GM21737 (cell line): ENCODE data around the gene CHD5.
"Not testable (repeated sequence)": the region's sequence is repeated elsewhere in the genome, so short reads cannot be mapped to it uniquely, and the experiment has no call there.

ENCODE experiments used
- ATAC-seq: cut with Tn5 transposase; IDR thresholded peaks from one replicate; pipeline ENCODE4 v1.9.1; 2021; ENCODE audit warnings: mild to moderate bottlenecking, moderate library complexity; ENCODE audit not compliant: unreplicated experiment

CHD5 gene

GRCh38 chr1:6070450-6070974 is 109.6 kb downstream of the CHD5 start:
- ATAC-seq = no peak

GRCh38 chr1:6069573-6069972 is 110.5 kb downstream of the CHD5 start:
- no peak for ATAC-seq

- no peak for ATAC-seq
Observed at GRCh38 chr1:6068932-6069331, 111.2 kb downstream of the CHD5 start.

DNA sequence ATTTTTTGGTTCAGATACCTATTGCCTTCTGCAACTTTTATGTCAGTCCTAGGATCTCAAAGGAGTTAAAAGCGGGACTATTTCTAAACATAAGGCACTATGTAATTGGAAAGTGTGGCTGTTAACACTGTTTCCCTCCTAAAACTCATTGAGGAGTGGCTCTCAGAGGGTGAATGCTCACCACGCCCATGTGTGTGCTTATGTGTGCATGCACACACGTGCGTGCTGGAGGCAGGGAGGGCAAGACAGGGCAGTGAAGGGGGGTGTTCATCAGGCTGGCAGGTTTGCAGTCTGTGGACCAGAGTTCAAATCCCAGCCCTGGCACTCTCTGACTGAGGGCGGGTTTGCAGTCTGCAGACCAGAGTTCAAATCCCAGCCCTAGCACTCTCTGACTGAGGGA is 112.0 kb downstream of the CHD5 start:
- no peak for ATAC-seq

- no peak for ATAC-seq
Observed at GRCh38 chr1:6066680-6067079, 113.4 kb downstream of the CHD5 start.

DNA sequence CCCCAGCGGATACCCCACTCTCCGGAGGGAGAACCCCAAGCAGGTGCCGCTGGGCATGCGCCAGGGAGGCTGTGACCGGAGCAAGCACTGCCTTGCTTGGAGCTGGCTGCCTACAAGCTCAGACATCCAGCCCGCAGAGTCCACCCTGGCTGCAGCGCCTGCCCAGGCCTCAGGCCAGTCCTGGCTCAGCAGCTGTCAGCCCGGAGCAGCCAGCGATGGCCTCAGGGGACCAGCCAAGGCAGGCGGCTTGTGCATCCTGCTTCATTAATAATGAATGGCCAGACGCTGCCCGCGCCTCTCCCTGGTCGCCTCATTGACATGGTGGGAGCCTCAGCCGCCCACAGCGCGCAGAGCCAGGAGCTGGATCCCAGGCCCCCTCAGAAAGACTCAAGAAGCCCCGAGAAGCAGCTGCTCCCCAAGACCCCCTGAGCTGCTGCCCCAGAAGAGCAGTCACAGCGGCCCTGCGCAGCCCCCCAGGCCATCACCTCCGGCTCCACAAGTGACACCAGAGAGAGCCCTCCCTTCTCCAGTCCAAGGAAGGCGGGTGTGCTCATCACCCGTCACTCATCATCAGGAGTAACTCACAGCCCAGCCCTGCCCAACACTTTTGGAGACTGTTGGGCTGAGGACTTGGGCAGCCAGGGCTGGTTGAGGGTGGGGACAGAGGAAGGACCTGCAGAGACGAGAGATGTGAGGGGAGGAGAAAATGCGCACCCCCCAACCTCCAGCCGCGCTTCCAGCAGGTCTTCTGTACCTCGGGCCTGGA is 114.8 kb downstream of the CHD5 start:
- ATAC-seq = no peak

GRCh38 chr1:6063532-6064053 is 116.5 kb downstream of the CHD5 start:
- ATAC-seq = not testable (repeated sequence)

GRCh38 chr1:6062670-6063069 is 117.5 kb downstream of the CHD5 start:
- ATAC-seq = no peak

GRCh38 chr1:6059866-6060265 is 120.3 kb downstream of the CHD5 start:
- no peak for ATAC-seq

DNA sequence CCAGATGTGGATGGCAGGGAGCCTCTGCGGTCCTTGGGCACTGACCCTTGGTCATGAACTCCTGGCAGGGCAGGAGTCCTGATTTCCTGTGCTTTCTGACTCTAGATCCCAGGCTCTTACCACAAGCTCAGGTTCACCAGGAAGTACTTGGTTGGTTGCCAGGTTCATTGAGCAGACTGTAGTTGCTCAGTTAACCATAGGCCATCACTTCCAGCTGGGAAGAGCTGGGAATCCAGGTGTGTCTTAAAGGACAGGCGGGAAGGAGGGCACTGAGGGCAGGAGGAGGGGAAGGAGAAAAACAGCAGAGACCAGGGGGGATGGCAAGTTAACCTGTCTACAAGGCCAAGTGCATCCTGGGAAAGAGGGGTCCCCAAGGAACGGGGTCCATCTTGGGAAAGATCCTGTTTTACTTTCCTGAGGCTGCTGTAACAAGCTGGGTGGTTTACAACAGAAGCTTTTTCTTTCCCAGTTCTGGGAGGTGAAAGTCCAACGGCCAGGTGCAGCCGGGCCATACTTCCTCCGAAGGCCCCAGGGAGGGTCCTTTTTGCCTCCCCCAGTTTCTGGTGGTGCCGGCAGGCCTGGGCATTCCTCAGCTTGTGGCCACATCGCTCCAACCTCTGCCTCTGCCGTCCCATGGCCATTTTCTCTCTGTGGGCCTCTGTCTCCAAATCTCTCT is 122.8 kb downstream of the CHD5 start:
- no peak for ATAC-seq

DNA sequence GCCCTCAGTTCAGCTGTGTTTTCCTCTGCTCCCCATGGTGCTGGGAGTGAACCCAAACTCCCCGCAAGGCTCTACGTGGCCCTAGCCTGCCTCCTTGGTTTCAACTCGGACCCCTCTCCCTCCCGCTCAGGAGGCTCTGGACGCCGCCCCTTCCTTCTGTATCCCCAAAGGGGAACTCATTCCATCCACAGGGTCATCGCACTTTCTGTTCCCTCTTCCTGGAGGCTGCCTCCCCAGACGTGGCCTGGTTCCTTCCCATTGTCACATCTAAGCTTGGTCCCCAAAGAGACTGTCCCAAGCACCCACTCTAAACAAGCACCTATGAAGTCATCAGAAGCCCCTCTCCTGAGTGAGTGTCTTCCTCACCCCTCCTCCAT is 123.6 kb downstream of the CHD5 start:
- ATAC-seq = no peak

GRCh38 chr1:6054596-6054995 is 125.5 kb downstream of the CHD5 start:
- ATAC-seq = no peak

GRCh38 chr1:6053206-6053546 is 126.9 kb downstream of the CHD5 start:
- ATAC-seq = no peak

DNA sequence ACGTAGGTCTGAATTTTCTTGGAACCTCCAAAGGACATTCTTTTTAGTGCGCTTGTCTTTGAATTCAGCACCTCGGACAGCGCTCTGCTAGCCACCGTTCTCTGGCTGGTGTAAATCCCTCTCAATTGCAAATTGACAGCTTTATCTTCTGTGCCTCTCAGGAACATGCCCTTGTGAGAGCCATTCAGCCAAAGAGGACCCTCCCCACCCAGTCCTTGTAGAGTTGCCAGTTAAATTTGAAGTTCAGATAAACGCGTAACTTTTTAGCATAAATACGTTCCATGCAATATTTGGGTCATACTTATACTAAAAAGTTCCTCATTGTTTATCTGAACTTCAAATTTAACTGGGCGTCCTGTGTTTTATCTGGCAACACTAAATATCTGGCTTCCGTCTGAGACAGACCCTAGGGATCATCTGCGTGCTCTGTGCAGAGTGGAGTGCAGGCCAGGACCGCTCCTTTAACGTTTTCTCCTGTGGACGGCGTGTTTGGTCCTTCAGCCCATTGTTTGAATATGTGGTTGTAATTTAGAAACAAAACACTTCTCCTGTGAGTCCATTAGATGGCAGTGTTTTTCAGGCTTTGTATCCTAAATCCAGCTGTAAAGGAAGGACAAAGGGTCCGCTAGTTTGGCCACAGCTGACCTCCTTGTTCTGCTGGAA is 127.4 kb downstream of the CHD5 start:
- ATAC-seq = no peak
